Measurements from ENCODE around the gene DUSP23. TPM values are rescaled to one million over a fixed set of nuclear protein-coding genes. Genes with fewer than 3 reads are reported as not detected.

The DUSP23 gene
- total RNA-seq, 1 experiment from 2014 or later = 8.2 TPM

GRCh38 chr1:159765806-159766205, 15.0 kb upstream of the DUSP23 start:
- Histone ChIP-seq H3K36me3 (no peaks in the 10 kb centered on the region), H3K27me3 (replicated peaks) (no peaks in the 10 kb centered on the region; the same call in 1 of the 2 replicates), H3K4me3 (no peak overlapping the region), H3K9me3 (replicated peaks) (no peaks in the 10 kb centered on the region), H3K27ac (no peak overlapping the region), H3K4me1 (replicated peaks) (no peaks in the 10 kb centered on the region)
- no peak for DNase-seq (ENCODE audit: low read depth in 1 of 2, low spot score in 2 of 2)

- no peak overlapping the region for H3K4me3 ChIP-seq
- no peak overlapping the region for H3K27ac ChIP-seq
- no peaks in the 10 kb centered on the region; the same call in none of the 2 replicates for H3K27me3 ChIP-seq (replicated peaks)
- no peaks in the 10 kb centered on the region for H3K9me3 ChIP-seq (replicated peaks)
- H3K4me1 ChIP-seq (replicated peaks) = no peaks in the 10 kb centered on the region
- no peaks in the 10 kb centered on the region for H3K36me3 ChIP-seq
- no peak for DNase-seq (ENCODE audit: low read depth in 1 of 2, low spot score in 2 of 2)
Observed at GRCh38 chr1:159771127-159771895, 9.5 kb upstream of the DUSP23 start.

- no peaks in the 10 kb centered on the region for H3K4me1 ChIP-seq (replicated peaks)
- H3K9me3 ChIP-seq (replicated peaks) = no peaks in the 10 kb centered on the region
- no peaks in the 10 kb centered on the region for H3K36me3 ChIP-seq
- no peak for DNase-seq (ENCODE audit: low read depth in 1 of 2, low spot score in 2 of 2)
- H3K27me3 ChIP-seq (replicated peaks) = no peaks in the 10 kb centered on the region; the same call in none of the 2 replicates
- H3K4me3 ChIP-seq = no peak overlapping the region
- H3K27ac ChIP-seq = no peak overlapping the region
Observed at GRCh38 chr1:159774465-159774864, 6.3 kb upstream of the DUSP23 start.

- no peak for DNase-seq (ENCODE audit: low read depth in 1 of 2, low spot score in 2 of 2)
- no peaks in the 10 kb centered on the region; the same call in 1 of the 2 replicates for H3K9me3 ChIP-seq (replicated peaks)
- H3K4me3 ChIP-seq = no peak overlapping the region
- no peaks in the 10 kb centered on the region; the same call in none of the 2 replicates for H3K27me3 ChIP-seq (replicated peaks)
- no peaks in the 10 kb centered on the region for H3K36me3 ChIP-seq
- H3K27ac ChIP-seq = no peak overlapping the region
- peaks cover 7% of the 10 kb centered on the region for H3K4me1 ChIP-seq (replicated peaks)
Observed at GRCh38 chr1:159775716-159776115, 5.0 kb upstream of the DUSP23 start.

GRCh38 chr1:159778266-159778665, 2.5 kb upstream of the DUSP23 start:
- Histone ChIP-seq H3K4me3 (no peak overlapping the region), H3K27me3 (replicated peaks) (no peaks in the 10 kb centered on the region; the same call in none of the 2 replicates), H3K9me3 (replicated peaks) (no peaks in the 10 kb centered on the region; the same call in 1 of the 2 replicates), H3K36me3 (no peaks in the 10 kb centered on the region), H3K27ac (no peak overlapping the region), H3K4me1 (replicated peaks) (peaks cover 12% of the 10 kb centered on the region)
- no peak for DNase-seq (ENCODE audit: low read depth in 1 of 2, low spot score in 2 of 2)

GRCh38 chr1:159779403-159779851, 1.3 kb upstream of the DUSP23 start:
- Histone ChIP-seq H3K27me3 (replicated peaks) (no peaks in the 10 kb centered on the region; the same call in none of the 2 replicates), H3K27ac (no peak overlapping the region), H3K4me1 (replicated peaks) (peaks cover 17% of the 10 kb centered on the region), H3K36me3 (no peaks in the 10 kb centered on the region), H3K4me3 (no peak overlapping the region), H3K9me3 (replicated peaks) (no peaks in the 10 kb centered on the region; the same call in 1 of the 2 replicates)
- DNase-seq (ENCODE audit: low read depth in 1 of 2, low spot score in 2 of 2) = no peak

- Histone ChIP-seq H3K27me3 (replicated peaks) (no peaks in the 10 kb centered on the region; the same call in 1 of the 2 replicates), H3K9me3 (replicated peaks) (no peaks in the 10 kb centered on the region; the same call in 1 of the 2 replicates), H3K27ac (no peak overlapping the region), H3K36me3 (no peaks in the 10 kb centered on the region), H3K4me1 (replicated peaks) (peaks cover 17% of the 10 kb centered on the region), H3K4me3 (no peak overlapping the region)
- DNase-seq (ENCODE audit: low read depth in 1 of 2, low spot score in 2 of 2) = no peak
Observed at GRCh38 chr1:159781992-159782391, 1.2 kb downstream of the DUSP23 start.

GRCh38 chr1:159783724-159784123, 3.0 kb downstream of the DUSP23 start:
- no peaks in the 10 kb centered on the region for H3K36me3 ChIP-seq
- H3K4me3 ChIP-seq = no peak overlapping the region
- H3K27me3 ChIP-seq (replicated peaks) = no peaks in the 10 kb centered on the region
- peak in 1 of 2 experiments; percentile 6 for DNase-seq (ENCODE audit: low read depth in 1 of 2, low spot score in 2 of 2)
- H3K27ac ChIP-seq = no peak overlapping the region
- H3K4me1 ChIP-seq (replicated peaks) = peaks cover 17% of the 10 kb centered on the region
- H3K9me3 ChIP-seq (replicated peaks) = no peaks in the 10 kb centered on the region; the same call in 1 of the 2 replicates

- Histone ChIP-seq H3K27me3 (replicated peaks) (peaks cover 4% of the 10 kb centered on the region; the same call in 1 of the 2 replicates), H3K9me3 (replicated peaks) (no peaks in the 10 kb centered on the region), H3K36me3 (no peaks in the 10 kb centered on the region), H3K4me1 (replicated peaks) (0 out of 2 replicates have a peak, but pooled peaks cover 5% of the 10 kb centered on the region), H3K4me3 (no peak overlapping the region), H3K27ac (no peak overlapping the region)
- DNase-seq (ENCODE audit: low read depth in 1 of 2, low spot score in 2 of 2) = no peak
Observed at GRCh38 chr1:159786465-159786864, 5.7 kb downstream of the DUSP23 start.

- Histone ChIP-seq H3K27ac (no peak overlapping the region), H3K4me3 (no peak overlapping the region), H3K9me3 (replicated peaks) (no peaks in the 10 kb centered on the region), H3K36me3 (no peaks in the 10 kb centered on the region), H3K4me1 (replicated peaks) (0 out of 2 replicates have a peak, but pooled peaks cover 5% of the 10 kb centered on the region), H3K27me3 (replicated peaks) (peaks cover 4% of the 10 kb centered on the region; the same call in 1 of the 2 replicates)
- no peak for DNase-seq (ENCODE audit: low read depth in 1 of 2, low spot score in 2 of 2)
Observed at GRCh38 chr1:159786966-159787365, 6.2 kb downstream of the DUSP23 start.

- Histone ChIP-seq H3K27ac (no peak overlapping the region), H3K27me3 (replicated peaks) (peaks cover 23% of the 10 kb centered on the region), H3K4me1 (replicated peaks) (no peaks in the 10 kb centered on the region), H3K9me3 (replicated peaks) (no peaks in the 10 kb centered on the region), H3K36me3 (no peaks in the 10 kb centered on the region), H3K4me3 (no peak overlapping the region)
- peak in 1 of 2 experiments; percentile 10 for DNase-seq (ENCODE audit: low read depth in 1 of 2, low spot score in 2 of 2)
Observed at GRCh38 chr1:159790237-159790917, 9.6 kb downstream of the DUSP23 start.

GRCh38 chr1:159791031-159791430, 10.3 kb downstream of the DUSP23 start:
- Histone ChIP-seq H3K4me3 (no peak overlapping the region), H3K27ac (no peak overlapping the region), H3K4me1 (replicated peaks) (no peaks in the 10 kb centered on the region), H3K27me3 (replicated peaks) (peaks cover 23% of the 10 kb centered on the region), H3K36me3 (no peaks in the 10 kb centered on the region), H3K9me3 (replicated peaks) (no peaks in the 10 kb centered on the region)
- no peak for DNase-seq (ENCODE audit: low read depth in 1 of 2, low spot score in 2 of 2)

- Histone ChIP-seq H3K27ac (no peak overlapping the region), H3K27me3 (replicated peaks) (peaks cover 25% of the 10 kb centered on the region), H3K36me3 (no peaks in the 10 kb centered on the region), H3K9me3 (replicated peaks) (no peaks in the 10 kb centered on the region), H3K4me1 (replicated peaks) (no peaks in the 10 kb centered on the region), H3K4me3 (no peak overlapping the region)
- DNase-seq (ENCODE audit: low read depth in 1 of 2, low spot score in 2 of 2) = no peak
Observed at GRCh38 chr1:159791461-159791860, 10.7 kb downstream of the DUSP23 start.

GRCh38 chr1:159795534-159795933, 14.8 kb downstream of the DUSP23 start:
- H3K4me1 ChIP-seq (replicated peaks) = no peaks in the 10 kb centered on the region
- peaks cover 32% of the 10 kb centered on the region for H3K27me3 ChIP-seq (replicated peaks)
- no peaks in the 10 kb centered on the region for H3K36me3 ChIP-seq
- H3K9me3 ChIP-seq (replicated peaks) = no peaks in the 10 kb centered on the region
- no peak overlapping the region for H3K4me3 ChIP-seq
- no peak for DNase-seq (ENCODE audit: low read depth in 1 of 2, low spot score in 2 of 2)
- no peak overlapping the region for H3K27ac ChIP-seq

All from SJSA1 (cell line).